Measurements from ENCODE around the gene MARF1. TPM values are rescaled to one million over a fixed set of nuclear protein-coding genes. Genes with fewer than 3 reads are reported as not detected.

MARF1 gene
- total RNA-seq, 1 donor from 2014 or later: 186 TPM

GRCh38 chr16:15597135-15597534, 45.8 kb downstream of the MARF1 start:
- ChIA-PET CTCF (interaction anchor here (2.8 kb wide), 1 partner anchor 46 kb away, joined by 11 read pairs; the partner anchor contains the start of gene MARF1), POLR2A (interaction anchor here (0.6 to 10.8 kb wide), 2 partner anchors 9 to 44 kb away, joined by 3 to 142 read pairs; partner anchors contain the start of gene MARF1)
- no peaks in the 10 kb centered on the region for H3K27me3 Mint-ChIP-seq
- H3K4me3 Mint-ChIP-seq: no peak overlapping the region
- no peak for ATAC-seq (ENCODE audit: low read depth)
- intact Hi-C loops (cut with micrococcal nuclease): no loop called here
- H3K36me3 Mint-ChIP-seq (ENCODE audit: low read depth): peaks cover 88% of the 10 kb centered on the region
- peak overlapping the region; percentile 22 for H3K27ac Mint-ChIP-seq
- no peak for TF ChIP-seq CTCF (IDR thresholded peaks at IDR 0.05)
- peaks cover 36% of the 10 kb centered on the region for H3K4me1 Mint-ChIP-seq
- DNase-seq: no peak
- H3K9me3 Mint-ChIP-seq: no peaks in the 10 kb centered on the region

- intact Hi-C loops (cut with micrococcal nuclease): loop anchor here (5.0 kb wide), 1 partner anchor 168 kb away; no protein-coding TSS in a partner anchor
- ATAC-seq (ENCODE audit: low read depth) (no peak), DNase-seq (no peak)
- Mint-ChIP-seq H3K9me3 (no peaks in the 10 kb centered on the region), H3K27ac (peak overlapping the region; percentile 87), H3K36me3 (ENCODE audit: low read depth) (peaks cover 69% of the 10 kb centered on the region), H3K4me1 (peaks cover 58% of the 10 kb centered on the region), H3K4me3 (no peak overlapping the region), H3K27me3 (no peaks in the 10 kb centered on the region)
- POLR2A ChIA-PET: interaction anchor here (2.0 to 10.8 kb wide), 2 partner anchors 40 to 46 kb away, joined by 4 to 142 read pairs; partner anchors contain the start of gene MARF1
- CTCF ChIA-PET: interaction anchor here (1.0 to 2.8 kb wide), 2 partner anchors 48 to 167 kb away, joined by 3 to 11 read pairs; partner anchors contain the start of gene MARF1
- no peak for TF ChIP-seq CTCF (IDR thresholded peaks at IDR 0.05)
These were observed 48.1 kb downstream of the MARF1 start for GRCh38 chr16:15594711-15595320.

GRCh38 chr16:15593235-15593634, 49.7 kb downstream of the MARF1 start:
- POLR2A ChIA-PET: interaction anchor here (0.6 to 10.8 kb wide), 4 partner anchors 21 to 537 kb away, joined by 5 to 142 read pairs (median 6); partner anchors contain the start of genes MARF1 and NTAN1
- Mint-ChIP-seq H3K27ac (peak overlapping the region; percentile 87), H3K9me3 (no peaks in the 10 kb centered on the region), H3K27me3 (no peaks in the 10 kb centered on the region), H3K4me1 (peaks cover 65% of the 10 kb centered on the region), H3K4me3 (no peak overlapping the region), H3K36me3 (ENCODE audit: low read depth) (peaks cover 68% of the 10 kb centered on the region)
- no peak for TF ChIP-seq CTCF (IDR thresholded peaks at IDR 0.05)
- DNase-seq (no peak), ATAC-seq (ENCODE audit: low read depth) (no peak)
- CTCF ChIA-PET: no interaction called here
- intact Hi-C loops (cut with micrococcal nuclease): loop anchor here (5.0 kb wide), 1 partner anchor 166 kb away; no protein-coding TSS in a partner anchor

GRCh38 chr16:15592324-15592723, 50.6 kb downstream of the MARF1 start:
- TF ChIP-seq CTCF (IDR thresholded peaks at IDR 0.05): no peak
- Mint-ChIP-seq H3K9me3 (no peaks in the 10 kb centered on the region), H3K4me3 (no peak overlapping the region), H3K27ac (peak overlapping the region; percentile 84), H3K27me3 (no peaks in the 10 kb centered on the region), H3K4me1 (peaks cover 65% of the 10 kb centered on the region), H3K36me3 (ENCODE audit: low read depth) (peaks cover 66% of the 10 kb centered on the region)
- ChIA-PET CTCF (no interaction called here), POLR2A (interaction anchor here (0.6 to 10.8 kb wide), 4 partner anchors 9 to 958 kb away, joined by 4 to 142 read pairs (median 6); partner anchors contain the start of gene MARF1)
- no peak for ATAC-seq (ENCODE audit: low read depth)
- intact Hi-C loops (cut with micrococcal nuclease): loop anchor here (5.0 kb wide), 1 partner anchor 165 kb away; no protein-coding TSS in a partner anchor
- peak; percentile 21 for DNase-seq

- ChIA-PET POLR2A (interaction anchor here (0.6 to 1.4 kb wide), 2 partner anchors 56 to 530 kb away, joined by 3 to 4 read pairs; partner anchors contain the start of gene MARF1), CTCF (no interaction called here)
- no peak for TF ChIP-seq CTCF (IDR thresholded peaks at IDR 0.05)
- H3K9me3 Mint-ChIP-seq: peaks cover 5% of the 10 kb centered on the region
- DNase-seq: no peak
- H3K4me1 Mint-ChIP-seq: peaks cover 30% of the 10 kb centered on the region
- no peak overlapping the region for H3K27ac Mint-ChIP-seq
- ATAC-seq (ENCODE audit: low read depth): no peak
- H3K4me3 Mint-ChIP-seq: no peak overlapping the region
- H3K27me3 Mint-ChIP-seq: no peaks in the 10 kb centered on the region
- peaks cover 45% of the 10 kb centered on the region for H3K36me3 Mint-ChIP-seq (ENCODE audit: low read depth)
- intact Hi-C loops (cut with micrococcal nuclease): no loop called here
These were observed 55.7 kb downstream of the MARF1 start for GRCh38 chr16:15587152-15587825.

Data from activated B cell treated with CpG ODN at 0.5 μM for 24 hours (primary cell).